Lower leg skin (tissue), 3 donors: ENCODE results near the gene UBN1.

Experiments used
- CTCF ChIP-seq, 3 donors: fragments of 450-650 bp; IDR thresholded peaks; one replicate each; pipeline ENCODE4 v1.5.1; 2016; ENCODE audit warnings: antibody characterized with exemption in 3 of 3, mild to moderate bottlenecking in 3 of 3, moderate library complexity in 2 of 3
- POLR2A ChIP-seq, 2 donors: fragments of 450-650 bp; IDR thresholded peaks; one replicate each; pipeline ENCODE4 v1.6.1; 2016 to 2017; ENCODE audit warnings: antibody characterized with exemption in 2 of 2, mild to moderate bottlenecking in 1 of 2, moderate library complexity in 1 of 2

DNA sequence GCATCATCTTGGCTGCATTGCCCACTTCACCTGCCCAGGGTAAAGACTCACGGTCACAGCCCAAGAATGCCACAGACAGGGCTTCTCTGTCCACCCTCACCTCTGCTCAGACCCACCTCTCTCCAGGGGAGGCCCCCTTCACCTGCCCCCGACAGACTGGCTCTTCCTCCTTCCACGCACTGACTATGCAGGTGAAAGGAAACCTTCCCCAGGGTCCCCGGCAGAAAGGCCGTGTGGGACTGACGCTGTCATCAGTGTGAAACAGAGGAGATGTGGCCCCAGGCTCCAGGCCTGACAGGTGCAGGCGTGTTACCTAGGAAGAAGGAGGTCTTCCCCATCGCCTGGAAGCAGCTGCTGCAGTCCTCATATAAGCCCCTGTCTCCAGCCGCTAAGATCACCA lies 35.5 kb upstream of the UBN1 start:
- TF ChIP-seq CTCF (IDR thresholded peaks at IDR 0.05), result no peak
- TF ChIP-seq POLR2A (IDR thresholded peaks at IDR 0.05), result no peak
